ENCODE results near the gene MDN1.
"Not testable (repeated sequence)": the region's sequence is repeated elsewhere in the genome, so short reads cannot be mapped to it uniquely, and the experiment has no call there.

Gene MDN1

GRCh38 chr6:89819336-89820130 is at the start of gene MDN1:
Gene MDN1, minus strand, starts transcription at chr6:89819794. Its CDS starts 187 bp downstream, at chr6:89819607.
- DNase-seq (ENCODE audit: low read depth in 2 of 2): peak; percentile 77 to 83

- DNase-seq (ENCODE audit: low read depth in 2 of 2): no peak
These were observed 46.6 kb upstream of the MDN1 start for GRCh38 chr6:89866024-89866678.

- no peak for DNase-seq (ENCODE audit: low read depth in 2 of 2)
These were observed 43.1 kb upstream of the MDN1 start for GRCh38 chr6:89862698-89863097.

- DNase-seq (ENCODE audit: low read depth in 2 of 2): no peak
These were observed 42.7 kb upstream of the MDN1 start for GRCh38 chr6:89862273-89862672.

- DNase-seq (ENCODE audit: low read depth in 2 of 2): no peak
These were observed 40.1 kb upstream of the MDN1 start for GRCh38 chr6:89859744-89860143.

- DNase-seq (ENCODE audit: low read depth in 2 of 2): no peak
These were observed 38.4 kb upstream of the MDN1 start for GRCh38 chr6:89858041-89858440.

- no peak for DNase-seq (ENCODE audit: low read depth in 2 of 2)
These were observed 33.5 kb upstream of the MDN1 start for GRCh38 chr6:89853068-89853467.

GRCh38 chr6:89847513-89847912 is 27.9 kb upstream of the MDN1 start:
- not testable (repeated sequence) for DNase-seq (ENCODE audit: low read depth in 2 of 2)

GRCh38 chr6:89843070-89843469 is 23.5 kb upstream of the MDN1 start:
- DNase-seq (ENCODE audit: low read depth in 2 of 2): no peak

GRCh38 chr6:89842228-89842627 is 22.6 kb upstream of the MDN1 start:
- DNase-seq (ENCODE audit: low read depth in 2 of 2): no peak

GRCh38 chr6:89840538-89840937 is 20.9 kb upstream of the MDN1 start:
- DNase-seq (ENCODE audit: low read depth in 2 of 2): no peak

GRCh38 chr6:89836639-89837222 is 17.1 kb upstream of the MDN1 start:
- DNase-seq (ENCODE audit: low read depth in 2 of 2): no peak

GRCh38 chr6:89834884-89835792 is 15.5 kb upstream of the MDN1 start:
- no peak for DNase-seq (ENCODE audit: low read depth in 2 of 2)

GRCh38 chr6:89830170-89830809 is 10.7 kb upstream of the MDN1 start:
- no peak for DNase-seq (ENCODE audit: low read depth in 2 of 2)

GRCh38 chr6:89829472-89830169 is 10.0 kb upstream of the MDN1 start, which contains the start of gene CASP8AP2:
Gene CASP8AP2, plus strand, starts transcription at chr6:89829880.
- peak; percentile 90 to 91 for DNase-seq (ENCODE audit: low read depth in 2 of 2)

GRCh38 chr6:89828988-89829471 is 9.4 kb upstream of the MDN1 start:
- DNase-seq (ENCODE audit: low read depth in 2 of 2): no peak

- not testable (repeated sequence) for DNase-seq (ENCODE audit: low read depth in 2 of 2)
These were observed 8.9 kb upstream of the MDN1 start for GRCh38 chr6:89828475-89828987.

- DNase-seq (ENCODE audit: low read depth in 2 of 2): no peak
These were observed 6.5 kb upstream of the MDN1 start for GRCh38 chr6:89826029-89826528.

- no peak for DNase-seq (ENCODE audit: low read depth in 2 of 2)
These were observed 638 bp downstream of the MDN1 start for GRCh38 chr6:89818977-89819335.

GRCh38 chr6:89817481-89817880 is 2.1 kb downstream of the MDN1 start:
- DNase-seq (ENCODE audit: low read depth in 2 of 2): no peak
